Measurements from ENCODE around the gene MAMDC2. TPM values are rescaled to one million over a fixed set of nuclear protein-coding genes. Genes with fewer than 3 reads are reported as not detected.
A peak's percentile ranks its signal among the peaks of the same experiment; 100 is the strongest.

The MAMDC2 gene
- total and polyA plus RNA-seq, 7 donors, result 0.91 to 11.9 (median 2.2) TPM

- no peak overlapping the region for H3K27ac ChIP-seq
- H3K36me3 ChIP-seq (ENCODE audit: insufficient read depth in 1 of 2, low read depth in 1 of 2), result no peaks in the 10 kb centered on the region
- peaks cover 19% of the 10 kb centered on the region for H3K4me1 ChIP-seq
- no peaks in the 10 kb centered on the region for H3K27me3 ChIP-seq (ENCODE audit: insufficient read depth in 3 of 3, low read length in 2 of 3)
- TF ChIP-seq CTCF (IDR thresholded peaks at IDR 0.05), result no peak
- WGBS, 3 donors, result 75 to 79% (median 77%) methylated on average over 3 of the region's 3 CpGs
- no peak for DNase-seq
- no peaks in the 10 kb centered on the region for H3K9me3 ChIP-seq
- H3K4me3 ChIP-seq, result no peak overlapping the region
- intact Hi-C loops (cut with DNase I), result no loop called here
- no peak for ATAC-seq
These were observed 116.0 kb downstream of the MAMDC2 start for GRCh38 chr9:70159630-70160029.

- intact Hi-C loops (cut with DNase I), result no loop called here
- no peak for ATAC-seq
- Histone ChIP-seq H3K9me3 (no peaks in the 10 kb centered on the region), H3K27me3 (ENCODE audit: insufficient read depth in 3 of 3, low read length in 2 of 3) (no peaks in the 10 kb centered on the region), H3K36me3 (ENCODE audit: insufficient read depth in 1 of 2, low read depth in 1 of 2) (no peaks in the 10 kb centered on the region), H3K27ac (no peak overlapping the region), H3K4me1 (peaks cover 23% of the 10 kb centered on the region), H3K4me3 (no peak overlapping the region)
- WGBS, 3 donors, result 60 to 68% (median 62%) methylated on average over 6 of the region's 6 CpGs
- no peak for DNase-seq
- TF ChIP-seq CTCF (IDR thresholded peaks at IDR 0.05), result no peak
These were observed 117.3 kb downstream of the MAMDC2 start for GRCh38 chr9:70160686-70161600.

GRCh38 chr9:70165006-70165602 lies 121.5 kb downstream of the MAMDC2 start:
- WGBS, 3 donors, result 51 to 69% (median 57%) methylated on average over 6 of the region's 6 CpGs
- ATAC-seq, result peak in 3 of 4 donors; percentile 33 to 65 (median 58)
- intact Hi-C loops (cut with DNase I), result no loop called here

GRCh38 chr9:70168521-70168920 lies 124.9 kb downstream of the MAMDC2 start:
- Histone ChIP-seq H3K36me3 (ENCODE audit: insufficient read depth in 1 of 2, low read depth in 1 of 2) (peaks cover 0 to 2% of the 10 kb centered on the region in 2 donors), H3K27me3 (ENCODE audit: insufficient read depth in 3 of 3, low read length in 2 of 3) (no peaks in the 10 kb centered on the region), H3K27ac (no peak overlapping the region), H3K4me1 (peaks cover 4% of the 10 kb centered on the region), H3K9me3 (no peaks in the 10 kb centered on the region), H3K4me3 (no peak overlapping the region)
- intact Hi-C loops (cut with DNase I), result no loop called here
- no peak for TF ChIP-seq CTCF (IDR thresholded peaks at IDR 0.05)
- 93 to 97% (median 94%) methylated on average over 5 of the region's 5 CpGs for WGBS, 3 donors
- ATAC-seq, result no peak
- DNase-seq, result no peak

More at GRCh38 chr9:70165006-70165602, 121.5 kb downstream of the MAMDC2 start:
- Histone ChIP-seq H3K9me3 (no peaks in the 10 kb centered on the region), H3K27me3 (ENCODE audit: insufficient read depth in 3 of 3, low read length in 2 of 3) (no peaks in the 10 kb centered on the region), H3K4me3 (no peak overlapping the region), H3K4me1 (peaks cover 18% of the 10 kb centered on the region), H3K36me3 (ENCODE audit: insufficient read depth in 1 of 2, low read depth in 1 of 2) (no peaks in the 10 kb centered on the region), H3K27ac (no peak overlapping the region)
- no peak for TF ChIP-seq CTCF (IDR thresholded peaks at IDR 0.05)
- no peak for DNase-seq

All from psoas muscle (tissue), 8 donors.